BJ (cell line): ENCODE data around the gene LRRN1. TPM values are rescaled to one million over a fixed set of nuclear protein-coding genes. Genes with fewer than 3 reads are reported as not detected.
"Not testable (repeated sequence)": the region's sequence is repeated elsewhere in the genome, so short reads cannot be mapped to it uniquely, and the experiment has no call there.

ENCODE experiments used
- CTCF ChIA-PET: fragments of 350-600 bp; formaldehyde crosslinking; extraction: SDS; loops from one replicate; lab custom pipeline; 2021; ENCODE audit warnings: antibody characterized with exemption, inconsistent platforms; lab: Yijun Ruan, JAX
- POLR2A ChIA-PET: fragments of 300-600 bp; sonication (Branson Sonifier 250); formaldehyde crosslinking; extraction: SDS; loops from one replicate; lab custom pipeline; 2021; ENCODE audit warnings: antibody characterized with exemption; lab: Charles Lee
- DNase-seq: peaks from one replicate; pipeline ENCODE4 v3.0.0-alpha.2; 2011; ENCODE audit warnings: low read depth
- H3K27me3 ChIP-seq: 2 replicates; pipeline ENCODE4 v1.6.0; 2011; ENCODE audit warnings: low read length; ENCODE audit not compliant: control insufficient read depth, insufficient read depth
- H3K36me3 ChIP-seq: 2 replicates; pipeline ENCODE4 v1.5.1; 2011; ENCODE audit warnings: low read length; ENCODE audit not compliant: control insufficient read depth, insufficient read depth
- H3K4me3 ChIP-seq: 2 replicates; pipeline ENCODE4 v1.5.1; 2011; ENCODE audit warnings: low read depth, mild to moderate bottlenecking, control low read depth, low read length
- polyA plus RNA-seq: library from polyadenylated mRNA; depleted of rRNA; stranded (reverse); fragments of >200 nt; gene quantifications from 2 replicates; pipeline ENCODE4 v1.2.3, GENCODE V29; 2011
- TF ChIP-seq, protein P1 (sequence below): IDR thresholded peaks from 2 replicates; pipeline ENCODE4 v1.5.1; 2011; ENCODE audit warnings: low read depth, mild to moderate bottlenecking, control low read depth, inconsistent platforms, low read length, moderate library complexity; ENCODE audit not compliant: insufficient read depth

The LRRN1 gene
- polyA plus RNA-seq, 1 experiment = not detected

DNA sequence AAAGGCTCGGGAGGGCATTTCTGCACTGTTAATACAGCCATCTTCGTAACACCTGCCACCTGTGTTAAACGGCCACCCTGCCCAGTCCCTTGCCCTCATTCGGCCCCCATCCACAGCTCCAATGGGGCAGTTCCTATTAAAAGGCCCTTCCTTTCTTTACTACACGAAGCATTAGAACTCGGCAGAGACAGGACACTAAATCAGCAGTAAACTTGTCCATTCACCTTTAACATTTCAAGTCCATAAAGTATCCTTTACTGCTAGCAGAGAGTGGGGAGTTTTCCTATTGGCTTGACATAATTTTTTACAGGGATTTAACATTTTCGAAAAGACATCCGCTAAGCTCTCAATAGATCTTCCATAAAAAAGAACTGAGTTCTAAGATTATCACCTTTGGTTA, 76.3 kb downstream of the LRRN1 start:
- ChIA-PET CTCF (no interaction called here), POLR2A (no interaction called here)
- Histone ChIP-seq H3K36me3 (no peaks in the 10 kb centered on the region), H3K27me3 (no peaks in the 10 kb centered on the region), H3K4me3 (no peak overlapping the region)
- DNase-seq = no peak
- TF ChIP-seq, protein P1, sequence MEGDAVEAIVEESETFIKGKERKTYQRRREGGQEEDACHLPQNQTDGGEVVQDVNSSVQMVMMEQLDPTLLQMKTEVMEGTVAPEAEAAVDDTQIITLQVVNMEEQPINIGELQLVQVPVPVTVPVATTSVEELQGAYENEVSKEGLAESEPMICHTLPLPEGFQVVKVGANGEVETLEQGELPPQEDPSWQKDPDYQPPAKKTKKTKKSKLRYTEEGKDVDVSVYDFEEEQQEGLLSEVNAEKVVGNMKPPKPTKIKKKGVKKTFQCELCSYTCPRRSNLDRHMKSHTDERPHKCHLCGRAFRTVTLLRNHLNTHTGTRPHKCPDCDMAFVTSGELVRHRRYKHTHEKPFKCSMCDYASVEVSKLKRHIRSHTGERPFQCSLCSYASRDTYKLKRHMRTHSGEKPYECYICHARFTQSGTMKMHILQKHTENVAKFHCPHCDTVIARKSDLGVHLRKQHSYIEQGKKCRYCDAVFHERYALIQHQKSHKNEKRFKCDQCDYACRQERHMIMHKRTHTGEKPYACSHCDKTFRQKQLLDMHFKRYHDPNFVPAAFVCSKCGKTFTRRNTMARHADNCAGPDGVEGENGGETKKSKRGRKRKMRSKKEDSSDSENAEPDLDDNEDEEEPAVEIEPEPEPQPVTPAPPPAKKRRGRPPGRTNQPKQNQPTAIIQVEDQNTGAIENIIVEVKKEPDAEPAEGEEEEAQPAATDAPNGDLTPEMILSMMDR = no peak

DNA sequence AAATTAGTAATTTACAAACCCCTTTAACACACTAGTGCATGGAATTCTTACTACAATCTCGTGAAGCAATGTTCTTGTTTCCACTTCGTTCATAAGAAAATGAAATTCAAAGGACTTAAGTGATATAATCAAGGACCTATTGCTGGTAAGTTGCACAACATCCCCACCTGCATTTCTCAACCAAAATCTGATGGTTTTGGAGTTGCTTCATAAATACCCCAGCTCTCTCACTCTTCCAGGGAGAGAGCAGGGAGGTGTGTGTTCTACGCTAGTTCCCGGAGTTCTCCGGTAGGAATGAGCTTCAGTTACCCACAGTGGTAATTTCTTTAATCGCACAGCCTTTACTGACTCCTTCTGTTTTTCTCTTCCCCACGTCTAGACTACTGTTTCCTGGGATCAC, 81.8 kb downstream of the LRRN1 start:
- DNase-seq = no peak
- no peaks in the 10 kb centered on the region for H3K27me3 ChIP-seq
- ChIA-PET CTCF (no interaction called here), POLR2A (no interaction called here)
- TF ChIP-seq, protein P1 = no peak
- no peak overlapping the region for H3K4me3 ChIP-seq
- H3K36me3 ChIP-seq = no peaks in the 10 kb centered on the region

DNA sequence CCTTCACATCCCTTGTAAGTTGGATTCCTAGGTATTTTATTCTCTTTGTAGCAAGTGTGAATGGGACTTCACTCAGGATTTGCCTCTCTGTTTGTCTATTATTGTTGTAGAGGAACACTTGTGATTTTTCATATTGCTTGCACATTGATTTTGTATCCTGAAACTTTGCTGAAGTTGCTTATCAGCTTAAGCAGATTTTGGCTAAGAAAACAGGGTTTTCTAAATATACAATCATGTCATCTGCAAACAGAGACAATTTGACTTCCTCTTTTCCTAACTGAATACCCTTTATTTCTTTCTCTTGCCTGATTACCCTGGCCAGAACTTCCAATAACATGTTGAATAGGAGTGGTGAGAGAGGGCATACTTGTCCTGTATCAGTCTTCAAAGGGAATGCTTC, 88.1 kb downstream of the LRRN1 start:
- POLR2A ChIA-PET, H3K27me3 ChIP-seq, H3K36me3 ChIP-seq, H3K4me3 ChIP-seq, DNase-seq, CTCF ChIA-PET: not testable (repeated sequence)

DNA sequence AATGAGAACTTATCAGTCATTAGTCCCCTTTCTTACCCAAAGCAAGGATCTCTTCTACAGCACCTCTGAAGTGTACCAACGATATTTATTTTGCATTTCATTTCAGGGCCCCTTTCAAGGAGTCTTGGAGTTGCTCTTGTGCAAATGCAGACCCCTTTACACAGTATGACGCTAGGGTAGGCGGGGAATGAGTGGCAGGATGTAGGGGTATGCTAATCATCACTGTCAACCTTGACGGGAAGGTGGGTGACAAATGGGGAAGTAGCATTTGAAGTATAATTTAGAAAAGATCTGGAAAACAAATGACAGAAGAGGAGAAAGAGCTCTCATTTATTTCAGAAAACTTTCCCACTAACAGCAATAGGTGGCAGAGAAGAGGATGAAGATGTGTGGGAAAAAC, 94.4 kb downstream of the LRRN1 start:
- ChIA-PET POLR2A (no interaction called here), CTCF (no interaction called here)
- Histone ChIP-seq H3K36me3 (no peaks in the 10 kb centered on the region), H3K4me3 (no peak overlapping the region), H3K27me3 (no peaks in the 10 kb centered on the region)
- no peak for DNase-seq
- TF ChIP-seq, protein P1 = no peak
